K562 (cell line): Measurements from ENCODE around the gene AP1S3. TPM values are rescaled to one million over a fixed set of nuclear protein-coding genes. Genes with fewer than 3 reads are reported as not detected.

Experiments
- ATAC-seq: fragments of 200-7000 bp; cut with Tn5 transposase; 3 replicates; pipeline ENCODE4 v1.9.1; 2020; ENCODE audit warnings: moderate library complexity
- BruUV-seq: library from RNA; stranded (reverse); fragments of 400-500 nt; replicated peaks from 2 replicates; lab custom pipeline; 2021; lab: Mats Ljungman, UMichigan
- CTCF ChIA-PET: fragments of 300-600 bp; formaldehyde crosslinking; extraction: SDS; loops from one replicate; lab custom pipeline; 2021; ENCODE audit warnings: low intra/inter-chr PET ratio; lab: Yijun Ruan, JAX
- POLR2A ChIA-PET: fragments of 300-600, 350-650 bp; sonication (Branson Sonifier 250); formaldehyde crosslinking; extraction: SDS; loops from one replicate; lab custom pipeline; 2021; ENCODE audit warnings: antibody characterized with exemption, inconsistent platforms; lab: Yijun Ruan, JAX
- DNase-seq, 4 experiments: peaks; one replicate each; pipeline versions ENCODE4 v3.0.0 to v3.0.0-alpha.2; 2011 to 2018; ENCODE audit warnings: low spot score in 3 of 4, mixed read lengths in 3 of 4; ENCODE audit errors: extremely low read depth in 1 of 4
- FAIRE-seq: peaks from 2 replicates; lab custom pipeline; 2011; peaks lifted over from hg19 to GRCh38; lab: Jason Lieb, UNC
- H2AFZ ChIP-seq: 2 replicates; pipeline ENCODE4 v1.6.0; 2011; ENCODE audit warnings: low read depth, low read length, control low read depth, inconsistent platforms
- H3K27ac ChIP-seq: fragments of 200-600 bp; 3 replicates; pipeline ENCODE4 v1.8.0; 2011; ENCODE audit warnings: low read depth, mild to moderate bottlenecking, control low read depth, inconsistent platforms, low read length, moderate library complexity, mixed read lengths; ENCODE audit errors: extremely low read depth
- H3K27me3 ChIP-seq, 2 experiments: fragments of 300-600 bp in 1 of 2; 2 replicates in 1 of 2; 3 replicates in 1 of 2; pipeline versions ENCODE4 v1.6.0 to v1.8.0; 2011; ENCODE audit warnings: inconsistent platforms in 2 of 2, low read length in 2 of 2, mild to moderate bottlenecking in 1 of 2, mixed read lengths in 1 of 2, moderate library complexity in 1 of 2; ENCODE audit not compliant: control insufficient read depth in 2 of 2, insufficient read depth in 2 of 2
- H3K36me3 ChIP-seq: fragments of 300-600 bp; 3 replicates; pipeline ENCODE4 v1.8.0; 2011; ENCODE audit warnings: mild to moderate bottlenecking, low read length, inconsistent platforms; ENCODE audit not compliant: control insufficient read depth, insufficient read depth
- H3K4me1 ChIP-seq, 2 experiments: fragments of 200-600 bp in 1 of 2; replicated peaks in 1 of 2; 2 replicates in 1 of 2; 3 replicates in 1 of 2; pipeline versions ENCODE4 v1.5.1 to v1.8.0; 2011; ENCODE audit warnings: inconsistent platforms in 2 of 2, low read length in 2 of 2, mild to moderate bottlenecking in 1 of 2, mixed read lengths in 1 of 2, moderate library complexity in 1 of 2; ENCODE audit not compliant: control insufficient read depth in 2 of 2, insufficient read depth in 2 of 2
- H3K4me2 ChIP-seq: 2 replicates; pipeline ENCODE4 v1.6.1; 2011; ENCODE audit warnings: low read length, control low read depth, inconsistent platforms, mixed read lengths; ENCODE audit not compliant: insufficient read depth
- H3K4me3 ChIP-seq: fragments of 200-600 bp; sonication (generic), shearing (Covaris generic); 2 replicates; pipeline ENCODE4 v1.5.1; 2016; ENCODE audit warnings: control low read depth, inconsistent platforms
- H3K79me2 ChIP-seq: fragments of 200-600 bp; 3 replicates; pipeline ENCODE4 v1.8.0; 2011; ENCODE audit warnings: low read length, inconsistent platforms; ENCODE audit not compliant: control insufficient read depth, insufficient read depth
- H3K9ac ChIP-seq, 2 experiments: 2 replicates each; pipeline versions ENCODE4 v1.6.0 to v1.6.1; 2011; ENCODE audit warnings: low read depth in 2 of 2, low read length in 2 of 2, control low read depth in 1 of 2, inconsistent platforms in 1 of 2, mild to moderate bottlenecking in 1 of 2, mixed read lengths in 1 of 2; ENCODE audit not compliant: insufficient read depth in 1 of 2
- H3K9me1 ChIP-seq: one replicate; pipeline ENCODE4 v1.6.0; 2011; ENCODE audit warnings: inconsistent platforms, mild to moderate bottlenecking, low read length, moderate library complexity; ENCODE audit not compliant: control insufficient read depth, insufficient read depth
- H3K9me3 ChIP-seq: replicated peaks from 2 replicates; pipeline ENCODE4 v1.5.1; 2011; ENCODE audit warnings: low read depth, low read length, inconsistent platforms; ENCODE audit not compliant: control insufficient read depth, insufficient read depth
- H4K20me1 ChIP-seq: replicated peaks from 2 replicates; pipeline ENCODE4 v1.6.1; 2011; ENCODE audit warnings: low read length, inconsistent platforms, mixed read lengths; ENCODE audit not compliant: control insufficient read depth, insufficient read depth
- BMI1 ChIP-seq: fragments of 150-350 bp; IDR thresholded peaks from 2 replicates; pipeline ENCODE4 v1.6.1; 2014; ENCODE audit warnings: low read length
- EP400 ChIP-seq: fragments of 450-650 bp; IDR thresholded peaks from 2 replicates; pipeline ENCODE4 v1.6.1; 2017; ENCODE audit warnings: antibody characterized with exemption, mild to moderate bottlenecking, moderate library complexity
- RBM15 ChIP-seq: fragments of 200-400 bp; formaldehyde crosslinking; IDR thresholded peaks from 2 replicates; pipeline ENCODE4 v1.6.1; 2018; ENCODE audit warnings: mild to moderate bottlenecking, low read length, moderate library complexity; ENCODE audit not compliant: insufficient read depth
- TRIM24 ChIP-seq, 2 experiments: fragments of 450-650 bp; IDR thresholded peaks; 2 replicates each; pipeline ENCODE4 v1.6.1; 2016
- WGBS: fragments of 100-300 bp; shearing (Covaris generic); methylation state at CpG from one replicate; pipeline ENCODE4 v1.1.6; 2016; ENCODE audit warnings: low coverage, mixed read lengths; ENCODE audit not compliant: insufficient coverage; ENCODE audit errors: missing lambda C conversion rate; 5-methylcytosine and 5-hydroxymethylcytosine counted together
- in situ Hi-C: fragments of 300-500 bp; cut with MboI; formaldehyde crosslinking; loops from 4 replicates; pipeline ENCODE4 v1.15.0; 2018; ENCODE audit warnings: inconsistent platforms, mixed read lengths
- intact Hi-C: fragments of 100-400 bp; cut with micrococcal nuclease; formaldehyde crosslinking; loops from 2 replicates; pipeline ENCODE4 v1.14.2; 2022
- polyA plus RNA-seq, 8 experiments: library from polyadenylated mRNA; depleted of rRNA in 4 of 8; stranded (reverse) in 5 of 8; unstranded in 3 of 8; fragments of >200 nt; fragmentation: Nextera tagmentation in 2 of 8; fragmentation: Illumina TruSeq in 1 of 8; extraction: Ambion mirVana in 2 of 8; extraction: Trizol in 1 of 8; gene quantifications; 2 replicates each; pipeline versions ENCODE4 v1.2.1 to v1.2.3, GENCODE V29; 2011 to 2014; ENCODE audit warnings: inconsistent platforms in 1 of 8, missing spikeins in 1 of 8
- total RNA-seq, 7 experiments: library from RNA; depleted of rRNA in 6 of 7; stranded (reverse); fragments of >200 nt in 6 of 7; fragmentation: Illumina TruSeq in 2 of 7; extraction: Trizol in 2 of 7; gene quantifications; 2 replicates each; pipeline versions ENCODE4 v1.2.1 to v1.2.3, GENCODE V29; 2011 to 2021; ENCODE audit warnings: low replicate concordance in 1 of 7
- TF ChIP-seq, protein P1 (sequence below): fragments of 450-650 bp; IDR thresholded peaks from 2 replicates; pipeline ENCODE4 v1.6.1; 2018; ENCODE audit warnings: mild to moderate bottlenecking, low read depth; ENCODE audit not compliant: partially characterized antibody
- TF ChIP-seq, protein P2 (sequence below): sonication (generic); formaldehyde crosslinking; IDR thresholded peaks from 2 replicates; pipeline ENCODE4 v1.8.1; 2022; ENCODE audit warnings: missing genetic modification reagents

Gene AP1S3
- total and polyA plus RNA-seq, 9 of the 15 experiments (the other 6 are each of a cell fraction or from before 2014, with no cell fraction given), result 0.50 to 3.8 (median 2.1) TPM

DNA sequence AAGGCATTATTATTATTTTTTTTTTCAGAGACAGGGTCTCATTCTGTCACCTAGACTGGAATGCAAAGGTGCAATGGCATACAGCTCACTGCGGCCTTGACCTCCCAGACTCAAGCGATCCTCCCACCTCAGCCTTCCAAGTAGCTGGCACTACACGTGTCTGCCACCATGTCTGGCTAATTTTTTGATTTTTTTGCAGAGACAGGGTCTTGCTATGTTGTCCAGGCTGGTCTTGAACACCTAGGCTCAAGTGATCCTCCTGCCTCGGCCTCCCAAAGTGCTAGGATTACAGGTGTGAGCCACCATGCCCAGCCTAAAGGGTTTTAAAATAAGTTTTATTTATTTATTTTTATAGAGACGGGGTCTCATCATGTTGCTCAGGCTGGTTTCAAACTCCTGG, 45.3 kb upstream of the AP1S3 start:
- TF ChIP-seq RBM15 (no peak), BMI1 (no peak), EP400 (no peak), TRIM24 (IDR thresholded peaks at IDR 0.05) (no peak)
- TF ChIP-seq, protein P1, sequence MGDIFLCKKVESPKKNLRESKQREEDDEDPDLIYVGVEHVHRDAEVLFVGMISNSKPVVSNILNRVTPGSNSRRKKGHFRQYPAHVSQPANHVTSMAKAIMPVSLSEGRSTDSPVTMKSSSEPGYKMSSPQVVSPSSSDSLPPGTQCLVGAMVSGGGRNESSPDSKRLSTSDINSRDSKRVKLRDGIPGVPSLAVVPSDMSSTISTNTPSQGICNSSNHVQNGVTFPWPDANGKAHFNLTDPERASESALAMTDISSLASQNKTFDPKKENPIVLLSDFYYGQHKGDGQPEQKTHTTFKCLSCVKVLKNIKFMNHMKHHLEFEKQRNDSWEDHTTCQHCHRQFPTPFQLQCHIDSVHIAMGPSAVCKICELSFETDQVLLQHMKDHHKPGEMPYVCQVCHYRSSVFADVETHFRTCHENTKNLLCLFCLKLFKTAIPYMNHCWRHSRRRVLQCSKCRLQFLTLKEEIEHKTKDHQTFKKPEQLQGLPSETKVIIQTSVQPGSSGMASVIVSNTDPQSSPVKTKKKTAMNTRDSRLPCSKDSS, result no peak
- TF ChIP-seq, protein P2, sequence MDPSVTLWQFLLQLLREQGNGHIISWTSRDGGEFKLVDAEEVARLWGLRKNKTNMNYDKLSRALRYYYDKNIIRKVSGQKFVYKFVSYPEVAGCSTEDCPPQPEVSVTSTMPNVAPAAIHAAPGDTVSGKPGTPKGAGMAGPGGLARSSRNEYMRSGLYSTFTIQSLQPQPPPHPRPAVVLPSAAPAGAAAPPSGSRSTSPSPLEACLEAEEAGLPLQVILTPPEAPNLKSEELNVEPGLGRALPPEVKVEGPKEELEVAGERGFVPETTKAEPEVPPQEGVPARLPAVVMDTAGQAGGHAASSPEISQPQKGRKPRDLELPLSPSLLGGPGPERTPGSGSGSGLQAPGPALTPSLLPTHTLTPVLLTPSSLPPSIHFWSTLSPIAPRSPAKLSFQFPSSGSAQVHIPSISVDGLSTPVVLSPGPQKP, result no peak
- in situ Hi-C loops (no loop called here), intact Hi-C loops (no loop called here)
- Histone ChIP-seq H3K36me3 (peaks cover 19% of the 10 kb centered on the region; the same call in 2 of the 3 replicates), H3K27me3 (no peaks in the 10 kb centered on the region), H3K4me2 (no peak overlapping the region), H4K20me1 (no peaks in the 10 kb centered on the region), H3K27ac (no peak overlapping the region), H3K9me3 (no peaks in the 10 kb centered on the region), H2AFZ (no peak overlapping the region), H3K4me1 (no peaks in the 10 kb centered on the region), H3K4me3 (no peak overlapping the region), H3K79me2 (no peaks in the 10 kb centered on the region), H3K9me1 (no peaks in the 10 kb centered on the region), H3K9ac (no peak overlapping the region)
- ATAC-seq (no peak), FAIRE-seq (no peak), DNase-seq (no peak)
- ChIA-PET CTCF (no interaction called here), POLR2A (no interaction called here)
- whole genome bisulfite sequencing, result 81% methylated on average over 5 of the region's 5 CpGs
- BruUV-seq, result no TSS peak
